HG03039 (cell line): ENCODE data around the gene BANP.
"Not testable (repeated sequence)": the region's sequence is repeated elsewhere in the genome, so short reads cannot be mapped to it uniquely, and the experiment has no call there.

ENCODE experiments used
- ATAC-seq: cut with Tn5 transposase; IDR thresholded peaks from one replicate; pipeline ENCODE4 v1.9.1; 2021; ENCODE audit warnings: mild to moderate bottlenecking, moderate library complexity; ENCODE audit not compliant: unreplicated experiment

Gene BANP

GRCh38 chr16:88098731-88099562 is 147.7 kb downstream of the BANP start:
- ATAC-seq = not testable (repeated sequence)

- ATAC-seq = no peak
These were observed 148.3 kb downstream of the BANP start for GRCh38 chr16:88099563-88099890.

GRCh38 chr16:88099956-88100355 is 148.7 kb downstream of the BANP start:
- not testable (repeated sequence) for ATAC-seq

- ATAC-seq = not testable (repeated sequence)
These were observed 149.8 kb downstream of the BANP start for GRCh38 chr16:88100801-88101622.

- ATAC-seq = not testable (repeated sequence)
These were observed 150.4 kb downstream of the BANP start for GRCh38 chr16:88101623-88102105.

GRCh38 chr16:88102597-88102996 is 151.4 kb downstream of the BANP start:
- ATAC-seq = no peak

- no peak for ATAC-seq
These were observed 151.8 kb downstream of the BANP start for GRCh38 chr16:88103011-88103410.

- ATAC-seq = no peak
These were observed 152.5 kb downstream of the BANP start for GRCh38 chr16:88103581-88104188.

GRCh38 chr16:88104363-88104762 is 153.1 kb downstream of the BANP start:
- ATAC-seq = not testable (repeated sequence)

- ATAC-seq = not testable (repeated sequence)
These were observed 154.4 kb downstream of the BANP start for GRCh38 chr16:88105574-88106140.

GRCh38 chr16:88106566-88106965 is 155.3 kb downstream of the BANP start:
- not testable (repeated sequence) for ATAC-seq

- no peak for ATAC-seq
These were observed 157.5 kb downstream of the BANP start for GRCh38 chr16:88108762-88109161.

GRCh38 chr16:88109726-88110621 is 158.7 kb downstream of the BANP start:
- ATAC-seq = not testable (repeated sequence)

- not testable (repeated sequence) for ATAC-seq
These were observed 159.8 kb downstream of the BANP start for GRCh38 chr16:88110875-88111494.

GRCh38 chr16:88111976-88112375 is 160.7 kb downstream of the BANP start:
- not testable (repeated sequence) for ATAC-seq

- ATAC-seq = no peak
These were observed 162.4 kb downstream of the BANP start for GRCh38 chr16:88113545-88114045.

- ATAC-seq = not testable (repeated sequence)
These were observed 163.5 kb downstream of the BANP start for GRCh38 chr16:88114541-88115228.

GRCh38 chr16:88116121-88116520 is 164.9 kb downstream of the BANP start:
- no peak for ATAC-seq

GRCh38 chr16:88117476-88117868 is 166.2 kb downstream of the BANP start:
- ATAC-seq = no peak
